ENCODE measurements around the gene TRABD2B.

GRCh38 chr1:47767741-47768100 is 229.5 kb downstream of the TRABD2B start:
- TF ChIP-seq FOXP4 (CRISPR knock-in tag; IDR thresholded peaks at IDR 0.05) (no peak), ATF3 (CRISPR knock-in tag; conservative IDR thresholded peaks at IDR 0.05) (no peak), NR1H2 (CRISPR knock-in tag; IDR thresholded peaks at IDR 0.05) (no peak), CTCF (IDR thresholded peaks at IDR 0.05) (no peak), E2F4 (CRISPR knock-in tag; IDR thresholded peaks at IDR 0.05; ENCODE audit: borderline replicate concordance, low read depth) (no peak), SP1 (CRISPR knock-in tag; conservative IDR thresholded peaks at IDR 0.05) (no peak), ZNF512 (CRISPR knock-in tag; IDR thresholded peaks at IDR 0.05; ENCODE audit: borderline replicate concordance) (no peak), USF1 (CRISPR knock-in tag; IDR thresholded peaks at IDR 0.05) (no peak), MAX (CRISPR knock-in tag; IDR thresholded peaks at IDR 0.05) (no peak), CREB1 (CRISPR knock-in tag; IDR thresholded peaks at IDR 0.05) (no peak), E2F1 (CRISPR knock-in tag; IDR thresholded peaks at IDR 0.05) (no peak), NR2C2 (CRISPR knock-in tag; IDR thresholded peaks at IDR 0.05) (no peak)

Measured in WTC11 (cell line).